Thoracic aorta (tissue), 2 donors: ENCODE data around the gene FZD2. TPM values are rescaled to one million over a fixed set of nuclear protein-coding genes. Genes with fewer than 3 reads are reported as not detected.
"Not testable (repeated sequence)": the region's sequence is repeated elsewhere in the genome, so short reads cannot be mapped to it uniquely, and the experiment has no call there.

Experiments
- ATAC-seq: fragments of 150-250 bp; one replicate; pipeline ENCODE4 v1.8.0; 2017; ENCODE audit warnings: low read depth; ENCODE audit not compliant: insufficient number of reproducible peaks, low FRiP score
- DNase-seq: peaks from one replicate; pipeline ENCODE4 v3.0.0-alpha.2; 2020; ENCODE audit warnings: low spot score
- H3K27ac ChIP-seq, 2 donors: fragments of 200-600 bp; sonication (generic); 1 replicate in 1 of 2; 2 replicates in 1 of 2; pipeline ENCODE4 v1.5.1; 2016; ENCODE audit warnings: mild to moderate bottlenecking in 2 of 2, moderate library complexity in 2 of 2
- H3K27me3 ChIP-seq: fragments of 200-600 bp; sonication (generic); replicated peaks from 2 replicates; pipeline ENCODE4 v1.6.0; 2016; ENCODE audit warnings: mild to moderate bottlenecking; ENCODE audit not compliant: insufficient read depth
- H3K36me3 ChIP-seq: fragments of 200-600 bp; sonication (generic); one replicate; pipeline ENCODE4 v1.5.1; 2016
- H3K4me1 ChIP-seq, 2 donors: fragments of 200-600 bp; sonication (generic); 1 replicate in 1 of 2; 2 replicates in 1 of 2; pipeline versions ENCODE4 v1.5.1 to v1.6.0; 2016; ENCODE audit warnings: low read depth in 2 of 2, mild to moderate bottlenecking in 1 of 2; ENCODE audit not compliant: control insufficient read depth in 1 of 2
- H3K4me3 ChIP-seq: fragments of 200-600 bp; sonication (generic); 2 replicates; pipeline ENCODE4 v1.5.1; 2016; ENCODE audit warnings: mild to moderate bottlenecking
- H3K9me3 ChIP-seq: fragments of 200-600 bp; sonication (generic); 2 replicates; pipeline ENCODE4 v1.5.1; 2016
- CTCF ChIP-seq: fragments of 200-600 bp; sonication (generic); IDR thresholded peaks from one replicate; pipeline ENCODE4 v1.5.1; 2019; ENCODE audit warnings: antibody characterized with exemption
- total RNA-seq, 2 donors: library from RNA; depleted of rRNA; stranded (reverse); fragments of >200 nt; gene quantifications; one replicate each; pipeline versions ENCODE4 v1.1.0 to v1.2.3, GENCODE V29; 2016

Gene FZD2
- total RNA-seq, 2 donors from 2014 or later, result 12.6 to 24.2 TPM

- H3K36me3 ChIP-seq, result no peaks in the 10 kb centered on the region
- TF ChIP-seq CTCF, result no peak
- H3K4me1 ChIP-seq, result peaks cover 15 to 24% of the 10 kb centered on the region in 2 donors
- H3K9me3 ChIP-seq, result peaks cover 4% of the 10 kb centered on the region
- H3K27ac ChIP-seq, result no peak overlapping the region
- no peak for DNase-seq
- H3K27me3 ChIP-seq, result no peaks in the 10 kb centered on the region
- no peak overlapping the region for H3K4me3 ChIP-seq
- ATAC-seq, result no peak
Measured at GRCh38 chr17:44561237-44561623, 3.9 kb downstream of the FZD2 start.

GRCh38 chr17:44564429-44564828 is 7.1 kb downstream of the FZD2 start:
- H3K27ac ChIP-seq, result no peak overlapping the region
- DNase-seq (no peak), ATAC-seq (no peak)
- TF ChIP-seq CTCF, result no peak
- no peaks in the 10 kb centered on the region for H3K36me3 ChIP-seq
- H3K27me3 ChIP-seq, result no peaks in the 10 kb centered on the region
- H3K4me1 ChIP-seq, result peaks cover 7 to 11% of the 10 kb centered on the region in 2 donors
- H3K9me3 ChIP-seq, result peaks cover 4% of the 10 kb centered on the region
- no peak overlapping the region for H3K4me3 ChIP-seq

GRCh38 chr17:44565866-44566443 is 8.7 kb downstream of the FZD2 start:
- Histone ChIP-seq H3K9me3 (peaks cover 4% of the 10 kb centered on the region), H3K27ac (no peak overlapping the region), H3K4me1 (peaks cover 0 to 3% of the 10 kb centered on the region in 2 donors), H3K4me3 (no peak overlapping the region), H3K27me3 (no peaks in the 10 kb centered on the region), H3K36me3 (no peaks in the 10 kb centered on the region)
- no peak for TF ChIP-seq CTCF
- ATAC-seq, result no peak
- DNase-seq, result no peak

- not testable (repeated sequence) for H3K36me3 ChIP-seq, DNase-seq, H3K27me3 ChIP-seq
Measured at GRCh38 chr17:44568311-44568944, 11.1 kb downstream of the FZD2 start.

GRCh38 chr17:44568945-44569858 is 11.9 kb downstream of the FZD2 start:
- H3K9me3 ChIP-seq, result peaks cover 4% of the 10 kb centered on the region
- H3K27ac ChIP-seq, result no peak overlapping the region
- no peak for TF ChIP-seq CTCF
- DNase-seq, result no peak
- no peaks in the 10 kb centered on the region for H3K36me3 ChIP-seq
- ATAC-seq, result no peak
- no peak overlapping the region for H3K4me3 ChIP-seq
- H3K27me3 ChIP-seq, result no peaks in the 10 kb centered on the region
- no peaks in the 10 kb centered on the region for H3K4me1 ChIP-seq

More at GRCh38 chr17:44568311-44568944, 11.1 kb downstream of the FZD2 start:
- ATAC-seq, H3K4me1 ChIP-seq, H3K9me3 ChIP-seq, H3K27ac ChIP-seq, H3K4me3 ChIP-seq: not testable (repeated sequence)
